ENCODE results near the gene EXOSC9.

Gene EXOSC9

DNA sequence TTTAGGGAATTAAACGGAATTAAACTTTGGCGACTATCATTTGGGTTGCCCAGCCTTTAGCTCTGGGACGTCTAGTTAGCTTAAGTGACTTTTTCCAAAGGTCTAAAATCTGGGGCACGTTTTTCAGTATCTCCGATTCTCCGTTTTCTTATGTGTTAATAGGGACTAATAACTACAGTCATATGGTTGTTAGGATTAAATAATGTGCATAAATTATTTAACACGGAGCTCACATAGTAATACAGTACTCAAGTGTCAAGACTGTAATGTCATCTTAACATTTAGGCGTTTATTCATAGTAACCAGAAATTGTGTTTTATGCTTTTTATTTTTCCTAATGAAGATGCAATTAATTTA lies 23.0 kb downstream of the EXOSC9 start:
- H3K9me3 ChIP-seq: no peaks in the 10 kb centered on the region
- no peaks in the 10 kb centered on the region for H3K27me3 ChIP-seq
- intact Hi-C loops (cut with DNase I; ENCODE audit: low total_unique reads): loop anchor here (5.0 kb wide), 1 partner anchor 48 kb away; the partner anchor contains the start of gene BBS7
- H3K36me3 ChIP-seq: peaks cover 8 to 21% (median 16%) of the 10 kb centered on the region in 3 donors
- TF ChIP-seq, protein P1, sequence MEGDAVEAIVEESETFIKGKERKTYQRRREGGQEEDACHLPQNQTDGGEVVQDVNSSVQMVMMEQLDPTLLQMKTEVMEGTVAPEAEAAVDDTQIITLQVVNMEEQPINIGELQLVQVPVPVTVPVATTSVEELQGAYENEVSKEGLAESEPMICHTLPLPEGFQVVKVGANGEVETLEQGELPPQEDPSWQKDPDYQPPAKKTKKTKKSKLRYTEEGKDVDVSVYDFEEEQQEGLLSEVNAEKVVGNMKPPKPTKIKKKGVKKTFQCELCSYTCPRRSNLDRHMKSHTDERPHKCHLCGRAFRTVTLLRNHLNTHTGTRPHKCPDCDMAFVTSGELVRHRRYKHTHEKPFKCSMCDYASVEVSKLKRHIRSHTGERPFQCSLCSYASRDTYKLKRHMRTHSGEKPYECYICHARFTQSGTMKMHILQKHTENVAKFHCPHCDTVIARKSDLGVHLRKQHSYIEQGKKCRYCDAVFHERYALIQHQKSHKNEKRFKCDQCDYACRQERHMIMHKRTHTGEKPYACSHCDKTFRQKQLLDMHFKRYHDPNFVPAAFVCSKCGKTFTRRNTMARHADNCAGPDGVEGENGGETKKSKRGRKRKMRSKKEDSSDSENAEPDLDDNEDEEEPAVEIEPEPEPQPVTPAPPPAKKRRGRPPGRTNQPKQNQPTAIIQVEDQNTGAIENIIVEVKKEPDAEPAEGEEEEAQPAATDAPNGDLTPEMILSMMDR (IDR thresholded peaks at IDR 0.05): no peak
- H3K4me3 ChIP-seq: peak overlapping the region; percentile 54 to 58
- peaks cover 0 to 14% (median 8%) of the 10 kb centered on the region in 4 donors for H3K4me1 ChIP-seq
- peak overlapping the region; percentile 64 to 76 for H3K27ac ChIP-seq
- DNase-seq: no peak

DNA sequence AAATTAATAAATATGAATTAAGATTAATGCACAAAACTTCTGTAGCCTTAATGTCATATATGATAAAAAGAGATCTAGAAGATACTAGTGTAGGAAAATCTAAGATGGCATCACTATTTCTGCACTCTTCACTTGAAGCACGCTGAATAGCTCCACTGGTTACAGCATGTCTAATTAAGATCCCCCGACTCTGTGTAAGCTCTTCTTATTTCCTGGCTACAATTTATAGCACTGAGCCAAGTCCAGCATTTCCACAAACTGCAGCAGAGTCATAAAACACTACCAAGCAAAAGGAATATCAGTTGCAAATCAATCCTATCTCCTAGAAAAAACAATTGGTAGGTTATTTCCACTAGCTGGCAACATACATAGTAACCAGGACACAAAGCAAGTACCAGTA lies 23.8 kb downstream of the EXOSC9 start:
- intact Hi-C loops (cut with DNase I; ENCODE audit: low total_unique reads): loop anchor here (5.0 kb wide), 1 partner anchor 47 kb away; the partner anchor contains the start of gene BBS7
- no peaks in the 10 kb centered on the region for H3K9me3 ChIP-seq
- H3K27me3 ChIP-seq: no peaks in the 10 kb centered on the region
- DNase-seq: no peak
- no peak overlapping the region for H3K4me3 ChIP-seq
- TF ChIP-seq, protein P1 (IDR thresholded peaks at IDR 0.05): no peak
- H3K27ac ChIP-seq: no peak overlapping the region
- peaks cover 0 to 14% (median 8%) of the 10 kb centered on the region in 4 donors for H3K4me1 ChIP-seq
- peaks cover 8 to 29% (median 24%) of the 10 kb centered on the region in 3 donors for H3K36me3 ChIP-seq

DNA sequence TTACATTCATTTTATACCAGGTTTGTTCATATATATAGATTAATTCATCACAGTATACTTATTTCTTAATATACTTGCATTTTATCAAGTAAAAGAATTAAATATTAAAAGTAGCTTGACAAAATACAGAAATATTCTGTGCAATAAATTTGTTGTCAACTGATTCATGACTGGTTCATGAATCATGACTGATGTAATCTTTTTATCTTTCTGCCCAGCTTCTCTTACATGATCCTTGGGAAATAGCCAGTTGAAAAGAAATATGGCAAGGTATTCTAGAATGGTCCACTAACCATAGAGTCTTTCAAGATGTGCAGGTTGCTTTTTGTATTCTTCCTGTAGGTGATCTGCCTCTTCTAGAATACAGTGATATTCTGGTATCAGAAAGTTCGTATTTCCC lies 26.7 kb downstream of the EXOSC9 start:
- no peak for DNase-seq
- Histone ChIP-seq H3K4me1 (peaks cover 0 to 12% (median 7%) of the 10 kb centered on the region in 4 donors), H3K27ac (no peak overlapping the region), H3K4me3 (no peak overlapping the region), H3K9me3 (no peaks in the 10 kb centered on the region), H3K27me3 (no peaks in the 10 kb centered on the region), H3K36me3 (peaks cover 24 to 57% (median 37%) of the 10 kb centered on the region in 3 donors)
- TF ChIP-seq, protein P1 (IDR thresholded peaks at IDR 0.05): no peak
- intact Hi-C loops (cut with DNase I; ENCODE audit: low total_unique reads): no loop called here

DNA sequence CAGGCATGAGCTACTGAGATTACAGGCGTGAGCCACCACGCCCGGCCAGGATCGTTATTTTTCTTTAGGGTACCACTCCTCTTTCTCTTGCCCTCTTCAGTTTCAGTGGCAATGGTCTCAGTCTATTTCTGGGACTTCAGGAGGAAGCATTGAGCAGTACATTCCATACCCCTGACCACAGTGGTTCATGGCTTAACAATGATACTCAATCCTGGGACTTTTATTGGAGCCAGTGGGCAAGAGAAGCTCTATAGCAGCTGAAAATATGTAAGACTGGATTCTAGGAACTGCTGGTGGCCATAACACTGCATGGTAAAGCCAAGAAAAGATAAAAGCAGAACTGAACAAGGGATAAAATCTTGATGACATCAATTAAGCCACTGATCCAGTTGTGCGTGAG lies 28.4 kb downstream of the EXOSC9 start:
- no peak for DNase-seq
- Histone ChIP-seq H3K27me3 (no peaks in the 10 kb centered on the region), H3K4me1 (peaks cover 0 to 2% (median 0%) of the 10 kb centered on the region in 4 donors), H3K36me3 (peaks cover 36 to 73% (median 50%) of the 10 kb centered on the region in 3 donors), H3K9me3 (no peaks in the 10 kb centered on the region), H3K27ac (no peak overlapping the region), H3K4me3 (no peak overlapping the region)
- intact Hi-C loops (cut with DNase I; ENCODE audit: low total_unique reads): no loop called here
- TF ChIP-seq, protein P1 (IDR thresholded peaks at IDR 0.05): no peak

DNA sequence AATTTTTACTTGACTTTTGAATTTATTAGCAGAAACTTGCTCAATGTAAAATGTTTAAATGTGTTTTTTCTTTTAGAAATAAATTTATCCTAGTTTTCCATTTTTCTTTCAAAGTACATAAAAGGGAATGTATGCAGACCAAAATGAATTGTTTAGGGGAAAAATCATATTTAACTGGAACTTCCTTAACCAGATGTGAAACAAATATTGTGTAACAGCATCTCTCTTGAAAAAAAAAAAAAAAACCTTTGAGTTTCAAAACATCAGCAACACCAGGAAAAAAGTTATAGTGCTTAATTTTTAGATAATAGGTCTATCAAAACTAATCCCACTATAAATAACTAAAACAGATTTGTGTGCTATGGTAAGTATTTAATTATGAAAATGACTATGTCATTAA lies 37.0 kb downstream of the EXOSC9 start:
- H3K4me1 ChIP-seq: no peaks in the 10 kb centered on the region
- H3K4me3 ChIP-seq: no peak overlapping the region
- H3K27me3 ChIP-seq: no peaks in the 10 kb centered on the region
- H3K9me3 ChIP-seq: no peaks in the 10 kb centered on the region
- intact Hi-C loops (cut with DNase I; ENCODE audit: low total_unique reads): no loop called here
- no peak for DNase-seq
- TF ChIP-seq, protein P1 (IDR thresholded peaks at IDR 0.05): no peak
- no peak overlapping the region for H3K27ac ChIP-seq
- H3K36me3 ChIP-seq: peaks cover 44 to 70% (median 45%) of the 10 kb centered on the region in 3 donors

DNA sequence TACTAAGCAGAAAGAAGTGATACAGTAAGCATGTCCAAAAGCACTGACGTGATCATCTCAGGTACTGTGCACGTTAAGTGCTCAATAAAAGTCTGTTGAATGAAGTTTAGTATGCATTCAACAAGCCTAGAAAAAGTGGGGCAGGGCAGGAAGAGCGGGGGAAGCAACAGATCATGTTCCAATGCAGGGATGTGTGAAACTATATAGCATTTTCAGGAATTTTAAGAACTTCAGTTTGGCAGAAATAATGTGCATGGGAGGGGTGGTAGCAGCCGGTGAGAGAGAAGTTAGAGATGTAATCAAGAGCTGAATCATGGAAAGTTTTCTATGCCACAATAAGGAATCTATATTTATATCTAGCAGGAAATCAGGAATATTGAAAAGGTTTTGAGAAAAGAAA lies 41.7 kb downstream of the EXOSC9 start:
- Histone ChIP-seq H3K4me1 (no peaks in the 10 kb centered on the region), H3K27ac (no peak overlapping the region), H3K27me3 (no peaks in the 10 kb centered on the region), H3K4me3 (no peak overlapping the region), H3K9me3 (no peaks in the 10 kb centered on the region), H3K36me3 (peaks cover 29 to 79% (median 50%) of the 10 kb centered on the region in 3 donors)
- DNase-seq: no peak
- intact Hi-C loops (cut with DNase I; ENCODE audit: low total_unique reads): no loop called here
- TF ChIP-seq, protein P1 (IDR thresholded peaks at IDR 0.05): no peak

Data from tibial artery (tissue), 4 donors.